ENCODE data around the gene RPH3AL.
"Not testable (repeated sequence)": the region's sequence is repeated elsewhere in the genome, so short reads cannot be mapped to it uniquely, and the experiment has no call there.

The RPH3AL gene

GRCh38 chr17:253091-253846, 99.3 kb downstream of the RPH3AL start:
- no peak for DNase-seq

- DNase-seq: no peak
Observed at GRCh38 chr17:252456-252855, 100.2 kb downstream of the RPH3AL start.

- no peak for DNase-seq
Observed at GRCh38 chr17:251531-251930, 101.1 kb downstream of the RPH3AL start.

GRCh38 chr17:250487-251300, 101.9 kb downstream of the RPH3AL start:
- no peak for DNase-seq

- DNase-seq: no peak
Observed at GRCh38 chr17:249236-249993, 103.2 kb downstream of the RPH3AL start.

GRCh38 chr17:248337-249235, 104.0 kb downstream of the RPH3AL start:
- no peak for DNase-seq

- DNase-seq: no peak
Observed at GRCh38 chr17:247767-248166, 104.8 kb downstream of the RPH3AL start.

GRCh38 chr17:246851-247421, 105.7 kb downstream of the RPH3AL start:
- no peak for DNase-seq

GRCh38 chr17:246226-246625, 106.4 kb downstream of the RPH3AL start:
- no peak for DNase-seq

- no peak for DNase-seq
Observed at GRCh38 chr17:245611-246010, 107.0 kb downstream of the RPH3AL start.

- no peak for DNase-seq
Observed at GRCh38 chr17:245020-245419, 107.6 kb downstream of the RPH3AL start.

- DNase-seq: not testable (repeated sequence)
Observed at GRCh38 chr17:243924-244323, 108.7 kb downstream of the RPH3AL start.

GRCh38 chr17:238964-239259, 113.7 kb downstream of the RPH3AL start:
- DNase-seq: no peak

GRCh38 chr17:238071-238963, 114.3 kb downstream of the RPH3AL start:
- no peak for DNase-seq

- DNase-seq: no peak
Observed at GRCh38 chr17:237406-237955, 115.1 kb downstream of the RPH3AL start.

GRCh38 chr17:236641-237405, 115.8 kb downstream of the RPH3AL start:
- DNase-seq: no peak

GRCh38 chr17:235831-236640, 116.6 kb downstream of the RPH3AL start:
- no peak for DNase-seq

GRCh38 chr17:234994-235830, 117.4 kb downstream of the RPH3AL start:
- not testable (repeated sequence) for DNase-seq
